NCI-H187 (cell line): Measurements from ENCODE around the gene STX8.

Source experiments
- DNase-seq, 2 experiments: peaks; one replicate each; lab custom pipeline; 2025; lab: John Stamatoyannopoulos, UW

Gene STX8

GRCh38 chr17:9294661-9295210 is 280.9 kb downstream of the STX8 start:
- DNase-seq: no peak

DNA sequence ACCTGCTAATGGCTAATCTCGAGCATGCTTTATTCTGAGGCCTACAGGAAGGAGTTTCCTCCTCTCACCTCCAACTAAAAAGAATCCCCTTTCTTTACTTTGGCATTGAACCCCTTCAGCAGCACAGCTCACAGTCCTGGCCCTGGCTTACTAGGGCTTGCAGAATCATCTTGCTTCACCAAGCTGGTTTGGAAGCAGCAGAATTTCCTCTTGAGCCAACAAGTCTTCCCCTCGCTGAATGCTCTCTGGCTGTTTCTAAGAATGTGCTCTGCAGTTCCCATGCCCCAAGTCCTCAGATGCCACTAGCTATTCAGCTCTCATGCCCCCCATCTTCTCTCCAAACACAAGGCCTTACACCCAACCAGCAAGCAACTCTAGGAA is 283.1 kb downstream of the STX8 start:
- DNase-seq: no peak

- DNase-seq: no peak
Measured at GRCh38 chr17:9291912-9292560, 283.6 kb downstream of the STX8 start.

DNA sequence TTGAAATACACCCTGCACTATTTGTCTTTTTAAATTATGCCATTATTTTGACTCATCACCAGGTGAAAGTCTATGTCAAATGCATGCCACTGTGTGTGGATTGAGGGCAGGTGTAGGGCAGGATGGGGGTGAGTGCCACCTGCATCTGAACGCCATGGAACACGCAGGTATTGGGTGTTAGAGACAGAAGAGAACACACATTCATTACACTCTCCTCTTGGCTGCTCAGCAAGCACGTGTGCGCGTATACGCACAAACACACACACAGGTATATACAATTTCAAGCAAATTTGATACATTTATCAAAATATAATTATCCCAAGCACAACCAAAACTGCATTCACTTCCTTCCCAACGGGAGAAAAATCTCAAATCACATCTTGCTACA is 285.4 kb downstream of the STX8 start:
- DNase-seq: no peak

DNA sequence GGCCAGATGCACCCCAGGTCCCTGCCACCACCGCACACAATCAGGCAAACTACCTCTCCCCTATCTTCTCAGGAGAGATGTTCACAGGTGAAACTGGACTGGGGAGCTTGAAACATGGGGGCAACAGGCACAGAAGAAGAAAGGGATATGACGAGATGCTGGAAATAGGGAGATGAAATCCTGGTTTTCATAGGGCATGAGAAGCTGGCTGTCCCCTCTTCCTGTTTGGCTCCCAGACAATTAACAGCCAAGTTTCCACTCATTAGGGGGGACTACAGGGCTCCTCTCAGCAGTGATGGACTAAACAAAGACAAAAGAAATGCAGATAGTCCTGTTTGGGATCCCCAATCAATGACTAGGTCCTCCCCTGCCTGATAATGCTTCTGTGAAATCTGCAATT is 288.3 kb downstream of the STX8 start:
- no peak for DNase-seq

DNA sequence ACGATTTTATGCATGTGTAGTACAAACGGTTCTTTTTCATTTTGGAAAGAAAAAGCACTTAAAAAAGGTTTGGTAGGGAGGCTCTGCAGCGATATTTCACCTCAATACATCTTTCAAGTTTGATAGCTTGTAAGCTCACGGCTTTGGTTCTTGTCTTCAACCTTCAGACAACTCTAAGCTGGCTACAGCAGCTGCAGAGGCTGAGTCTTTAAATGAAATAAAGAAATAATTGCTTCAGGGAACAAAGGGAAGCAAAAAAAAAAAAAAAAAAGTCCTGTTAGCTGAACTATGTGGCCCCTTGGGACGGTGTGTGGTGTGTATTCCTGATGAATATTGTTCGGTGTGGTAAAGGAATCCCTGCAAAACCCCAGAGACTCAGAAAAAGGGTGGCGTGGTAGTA is 289.2 kb downstream of the STX8 start:
- DNase-seq: no peak

DNA sequence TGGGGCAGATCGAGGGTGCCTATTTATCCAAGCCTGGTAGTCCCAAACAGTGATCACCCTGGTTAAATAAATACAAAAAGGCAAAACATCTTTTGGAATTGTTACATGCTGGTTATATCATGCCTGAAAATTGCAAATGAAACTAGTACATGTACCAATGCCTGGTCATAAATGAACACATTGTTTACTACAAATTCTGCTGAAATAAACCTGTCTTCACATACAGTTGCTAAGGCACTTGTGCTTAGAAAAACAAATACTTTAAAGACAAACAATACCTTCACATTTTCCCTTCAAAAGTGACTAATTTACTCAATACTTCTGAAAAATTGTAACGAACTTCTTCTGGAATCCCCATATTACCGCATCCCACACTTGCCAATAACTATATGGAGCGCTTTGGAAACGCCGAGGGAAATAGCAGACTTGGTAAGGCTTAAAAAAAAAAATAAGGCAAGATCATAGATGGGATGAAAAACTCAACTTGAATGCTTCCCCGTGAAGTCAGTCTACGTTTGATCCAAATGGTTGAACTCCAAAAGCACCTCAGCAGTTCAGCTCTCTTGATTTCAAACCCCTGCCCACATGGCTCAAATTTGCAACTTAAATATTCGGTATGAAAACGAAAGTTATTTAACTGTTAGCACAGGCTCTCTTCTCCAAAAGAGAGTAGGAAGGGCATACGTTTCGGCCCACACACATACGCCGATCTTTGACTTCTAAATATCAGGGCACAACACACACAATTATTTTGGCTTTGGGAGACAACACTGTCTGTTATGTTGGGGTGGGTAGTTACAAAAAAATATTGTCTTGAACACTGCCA is 289.8 kb downstream of the STX8 start:
- no peak for DNase-seq

DNA sequence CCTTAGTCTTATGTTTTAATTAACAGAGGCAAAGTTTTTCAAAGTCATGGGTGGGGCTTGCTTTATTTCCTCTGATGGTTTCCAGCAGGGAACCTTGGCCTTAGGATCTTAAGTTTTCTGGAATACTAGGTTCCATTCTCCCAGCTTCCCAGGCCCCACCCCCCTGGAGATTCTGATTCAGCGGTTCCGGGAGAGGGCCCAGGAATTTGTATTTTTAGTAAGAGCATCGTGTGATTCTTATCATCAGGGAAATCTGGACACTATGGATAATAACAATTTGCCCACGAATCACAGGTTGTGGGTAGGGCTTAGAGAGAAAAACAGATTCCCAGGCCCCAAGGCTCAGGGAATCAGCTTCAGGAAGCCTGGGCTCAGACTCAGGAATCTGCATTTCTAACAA is 290.7 kb downstream of the STX8 start:
- DNase-seq: no peak

DNA sequence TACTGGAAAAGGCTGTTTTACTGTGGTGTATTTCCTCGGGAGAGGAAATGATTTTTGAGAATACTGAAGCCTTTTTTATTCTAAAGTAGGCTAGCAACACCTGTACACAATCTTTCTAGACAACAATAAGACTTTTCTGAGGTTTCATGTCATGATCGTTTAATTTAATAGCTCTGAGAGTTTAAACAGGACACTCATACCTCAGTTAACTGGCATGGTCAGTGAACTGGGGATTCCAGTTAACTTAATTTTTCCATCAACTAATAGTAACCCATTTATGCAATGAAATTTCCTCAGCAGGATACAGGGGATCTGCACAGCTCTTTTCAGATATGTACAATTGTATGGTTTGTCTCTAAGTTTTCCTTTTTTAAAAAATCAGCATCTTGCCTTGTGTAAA is 291.7 kb downstream of the STX8 start:
- no peak for DNase-seq

DNA sequence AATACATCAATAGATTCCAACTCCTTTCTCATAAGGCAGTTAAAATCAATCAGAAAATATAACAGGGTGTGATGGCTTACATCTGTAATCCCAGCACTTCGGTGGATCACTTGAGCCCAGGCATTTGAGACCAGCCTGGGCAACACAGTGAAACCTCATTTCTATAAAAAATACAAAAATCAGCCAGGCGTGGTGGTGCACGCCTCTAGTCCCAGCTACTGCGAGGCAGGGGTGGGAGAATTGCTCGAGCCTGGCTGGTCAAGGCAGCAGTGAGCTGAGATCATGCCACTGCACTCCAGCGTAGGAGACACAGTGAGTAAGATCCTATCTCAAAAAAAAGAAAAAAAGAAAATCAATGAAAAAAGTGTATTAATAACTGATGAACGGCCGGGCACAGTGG is 295.7 kb downstream of the STX8 start:
- DNase-seq: no peak

DNA sequence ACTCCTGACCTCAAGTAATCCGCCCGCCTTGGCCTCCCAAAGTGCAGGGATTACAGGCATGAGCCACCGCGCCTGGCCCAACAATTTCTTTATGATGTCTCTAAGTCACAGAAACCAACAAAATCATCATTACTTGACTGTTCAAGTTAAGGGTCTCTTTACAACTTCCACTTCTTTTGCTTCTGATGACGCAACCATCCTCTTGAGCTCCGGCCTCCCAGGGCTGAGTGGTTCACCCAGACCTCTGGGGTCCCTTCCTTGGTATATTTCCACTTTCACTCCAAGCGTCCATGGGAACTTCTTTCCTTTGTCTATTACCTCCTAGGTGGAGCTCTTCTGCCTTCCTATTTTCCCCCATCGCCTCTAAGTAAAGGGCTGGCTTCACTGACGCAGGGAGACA is 300.6 kb downstream of the STX8 start:
- DNase-seq: no peak

- DNase-seq: no peak
Measured at GRCh38 chr17:9273428-9274391, 301.9 kb downstream of the STX8 start.

DNA sequence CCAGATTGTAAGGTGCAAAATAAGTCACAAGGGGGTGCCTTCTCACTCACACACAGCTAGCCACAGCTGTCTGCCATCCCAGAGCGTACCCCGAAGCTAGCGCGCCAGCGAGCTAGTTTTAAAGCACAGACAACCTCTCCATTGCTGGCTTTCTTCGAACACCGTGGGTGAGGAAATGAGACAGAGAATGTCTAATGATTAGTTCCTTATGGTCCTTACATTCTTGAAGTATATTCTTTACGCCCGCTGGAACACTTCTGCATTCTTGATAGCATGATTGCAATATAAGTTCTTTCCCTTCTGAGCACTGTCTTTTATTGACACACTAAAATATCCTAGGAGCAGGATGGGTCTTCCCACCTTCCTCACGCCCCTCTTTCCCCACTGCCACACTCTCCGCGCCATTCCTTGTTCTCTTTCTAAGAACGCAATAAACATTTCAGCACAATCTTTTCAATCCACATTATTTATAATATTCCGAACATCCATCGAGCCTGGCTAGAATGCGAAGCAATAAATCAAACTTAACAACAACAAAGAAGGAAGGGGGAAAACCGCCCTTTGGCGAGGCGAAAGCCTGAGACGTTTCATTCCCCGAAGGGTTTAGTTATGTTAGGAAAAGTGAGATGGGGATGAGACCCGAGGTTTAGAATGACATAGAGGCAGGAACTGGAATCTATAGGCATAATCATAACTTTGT is 303.0 kb downstream of the STX8 start:
- DNase-seq: no peak

- no peak for DNase-seq
Measured at GRCh38 chr17:9271989-9272388, 303.6 kb downstream of the STX8 start.

DNA sequence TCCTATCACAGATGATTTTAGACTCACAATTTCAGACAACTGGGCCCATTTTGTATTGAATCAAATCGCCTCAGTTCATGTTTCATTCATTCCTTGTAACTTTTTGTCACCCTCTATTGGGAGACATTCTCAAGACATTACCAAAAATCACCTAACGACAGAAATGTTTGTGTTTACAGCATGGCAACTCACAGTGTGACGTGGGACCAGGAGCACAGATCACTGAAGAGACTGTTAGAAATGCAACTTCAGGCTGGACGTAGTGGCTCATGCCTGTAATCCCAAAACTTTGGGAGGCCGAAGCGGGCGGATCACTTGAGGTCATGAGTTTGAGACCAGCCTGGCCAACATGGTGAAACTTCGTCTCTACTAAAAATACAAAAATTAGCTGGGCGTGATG is 304.7 kb downstream of the STX8 start:
- DNase-seq: no peak

DNA sequence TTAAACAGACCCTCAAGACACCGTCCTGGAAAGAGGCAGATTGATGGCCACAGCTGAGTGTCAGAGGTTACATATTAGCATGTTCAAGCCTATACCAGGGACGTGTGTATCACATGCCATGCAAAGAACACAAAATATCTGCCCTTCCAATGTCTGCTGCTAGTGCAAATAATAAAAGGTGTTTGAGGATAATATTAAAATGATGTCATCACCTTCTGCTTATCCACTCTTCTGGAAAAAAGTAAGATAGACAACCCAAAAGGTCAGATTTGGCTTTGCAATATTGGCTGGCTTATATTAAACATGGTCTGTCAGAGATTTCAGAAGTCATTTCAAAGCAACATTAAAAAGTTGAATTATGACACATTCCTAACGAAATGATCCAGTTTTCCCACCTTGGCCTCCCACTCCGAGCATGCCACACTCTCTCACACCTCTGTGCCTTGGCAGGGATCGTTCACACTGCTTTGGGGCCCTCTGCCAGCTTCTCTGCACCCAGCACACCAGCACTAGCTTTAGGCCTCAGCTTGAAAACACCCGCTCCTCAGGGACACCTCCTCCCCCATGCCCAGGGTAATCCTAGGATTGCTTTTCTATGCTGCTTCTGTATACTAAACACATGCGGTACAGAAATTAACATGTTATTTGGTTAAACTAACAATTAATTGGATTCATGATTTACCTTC is 306.1 kb downstream of the STX8 start:
- no peak for DNase-seq

GRCh38 chr17:9268546-9268945 is 307.1 kb downstream of the STX8 start:
- DNase-seq: no peak

- no peak for DNase-seq
Measured at GRCh38 chr17:9266697-9267117, 308.9 kb downstream of the STX8 start.

- no peak for DNase-seq
Measured at GRCh38 chr17:9266031-9266680, 309.5 kb downstream of the STX8 start.
